GM23338 (cell line): ENCODE measurements around the gene MARCHF10. TPM values are rescaled to one million over a fixed set of nuclear protein-coding genes. Genes with fewer than 3 reads are reported as not detected.

Source experiments
- ATAC-seq: fragments of 200-7000 bp; cut with Tn5 transposase; 3 replicates; pipeline ENCODE4 v1.9.1; 2020
- DNase-seq: peaks from one replicate; pipeline ENCODE4 v3.0.0-alpha.2; 2015; ENCODE audit warnings: low spot score
- H2AFZ ChIP-seq: fragments of 200-600 bp; sonication (generic); 2 replicates; pipeline ENCODE4 v1.8.0; 2016; ENCODE audit warnings: antibody characterized with exemption, mild to moderate bottlenecking, moderate library complexity
- H3F3A ChIP-seq: fragments of 200-600 bp; sonication (generic); replicated peaks from 2 replicates; pipeline ENCODE4 v1.8.0; 2017; ENCODE audit warnings: antibody characterized with exemption, mixed run types, low read depth
- H3K27ac ChIP-seq: fragments of 200-600 bp; sonication (generic); 2 replicates; pipeline ENCODE4 v1.6.1; 2016; ENCODE audit warnings: low read depth
- H3K27me3 ChIP-seq: fragments of 200-600 bp; sonication (generic); 2 replicates; pipeline ENCODE4 v1.8.0; 2016; ENCODE audit warnings: mild to moderate bottlenecking, mixed run types, moderate library complexity; ENCODE audit not compliant: insufficient read depth
- H3K36me3 ChIP-seq: fragments of 200-600 bp; sonication (generic); 2 replicates; pipeline ENCODE4 v1.8.0; 2016; ENCODE audit warnings: mild to moderate bottlenecking; ENCODE audit not compliant: insufficient read depth
- H3K4me1 ChIP-seq: fragments of 200-600 bp; sonication (generic); 2 replicates; pipeline ENCODE4 v1.8.0; 2016; ENCODE audit warnings: mild to moderate bottlenecking, moderate library complexity; ENCODE audit not compliant: insufficient read depth
- H3K4me2 ChIP-seq: fragments of 200-600 bp; sonication (generic); 2 replicates; pipeline ENCODE4 v1.7.1; 2017; ENCODE audit warnings: mixed run types
- H3K4me3 ChIP-seq: fragments of 200-600 bp; sonication (generic); 2 replicates; pipeline ENCODE4 v1.6.1; 2016; ENCODE audit warnings: mixed run types
- H3K79me2 ChIP-seq: fragments of 200-600 bp; sonication (generic); replicated peaks from 2 replicates; pipeline ENCODE4 v1.8.0; 2017; ENCODE audit warnings: mild to moderate bottlenecking; ENCODE audit not compliant: insufficient read depth
- H3K9me2 ChIP-seq: fragments of 200-600 bp; sonication (generic); 2 replicates; pipeline ENCODE4 v1.8.0; 2017; ENCODE audit not compliant: insufficient read depth
- H4K20me1 ChIP-seq: fragments of 200-600 bp; sonication (generic); replicated peaks from 2 replicates; pipeline ENCODE4 v1.8.0; 2017; ENCODE audit warnings: mild to moderate bottlenecking; ENCODE audit not compliant: insufficient read depth
- H3K27ac Mint-ChIP-seq: 2 replicates; pipeline ENCODE4 v1.8.0; 2020; ENCODE audit warnings: inconsistent platforms, mild to moderate bottlenecking, moderate library complexity, mixed read lengths
- H3K27me3 Mint-ChIP-seq: 3 replicates; pipeline ENCODE4 v1.8.0; 2022; ENCODE audit warnings: low read depth, mild to moderate bottlenecking, moderate library complexity, mixed read lengths, inconsistent platforms; ENCODE audit not compliant: insufficient read depth, poor library complexity
- H3K36me3 Mint-ChIP-seq: 3 replicates; pipeline ENCODE4 v1.8.0; 2021; ENCODE audit warnings: low read depth, mild to moderate bottlenecking, inconsistent platforms, moderate library complexity, mixed read lengths
- H3K4me1 Mint-ChIP-seq: 3 replicates; pipeline ENCODE4 v1.8.0; 2020; ENCODE audit warnings: mild to moderate bottlenecking, inconsistent platforms, mixed read lengths
- H3K4me3 Mint-ChIP-seq: 3 replicates; pipeline ENCODE4 v1.8.0; 2021; ENCODE audit warnings: moderate library complexity, mild to moderate bottlenecking, inconsistent platforms, mixed read lengths
- H3K9me3 Mint-ChIP-seq: 3 replicates; pipeline ENCODE4 v1.8.0; 2020; ENCODE audit warnings: moderate library complexity, mild to moderate bottlenecking, inconsistent platforms, mixed read lengths
- EZH2 ChIP-seq: fragments of 200-600 bp; sonication (generic); IDR thresholded peaks from one replicate; pipeline ENCODE4 v1.8.0; 2017; ENCODE audit warnings: antibody characterized with exemption, mild to moderate bottlenecking, low read depth; ENCODE audit not compliant: unreplicated experiment
- EZH2phosphoT487 ChIP-seq: fragments of 200-600 bp; sonication (generic); IDR thresholded peaks from one replicate; pipeline ENCODE4 v1.8.1; 2018; ENCODE audit warnings: antibody characterized with exemption; ENCODE audit not compliant: unreplicated experiment
- JUNB ChIP-seq: IDR thresholded peaks from one replicate; pipeline ENCODE4 v1.6.1; 2016; ENCODE audit warnings: antibody characterized with exemption; ENCODE audit not compliant: unreplicated experiment
- NANOG ChIP-seq: IDR thresholded peaks from 2 replicates; pipeline ENCODE4 v1.6.1; 2016; ENCODE audit warnings: antibody characterized with exemption, borderline replicate concordance
- STAT1 ChIP-seq: IDR thresholded peaks from one replicate; pipeline ENCODE4 v1.6.1; 2016; ENCODE audit warnings: antibody characterized with exemption; ENCODE audit not compliant: unreplicated experiment
- ZNF114 ChIP-seq: fragments of 250-450 bp; sonication (Bioruptor Pico); IDR thresholded peaks from 2 replicates; pipeline ENCODE4 v1.5.0; 2020; ENCODE audit warnings: mild to moderate bottlenecking, moderate library complexity
- ZNF331 ChIP-seq: fragments of 250-450 bp; sonication (Bioruptor Pico); IDR thresholded peaks from 2 replicates; pipeline ENCODE4 v1.5.0; 2020; ENCODE audit warnings: low read depth, mild to moderate bottlenecking, moderate library complexity
- polyA plus RNA-seq: library from polyadenylated mRNA; unstranded; fragments of >200 nt; fragmentation: Nextera tagmentation; extraction: Ambion mirVana; gene quantifications from 2 replicates; pipeline ENCODE4 v1.2.1, GENCODE V29; 2016
- total RNA-seq: library from RNA; depleted of rRNA; stranded (reverse); fragments of >200 nt; shearing (Covaris generic); gene quantifications from 2 replicates; pipeline ENCODE4 v1.2.3, GENCODE V29; 2014
- TF ChIP-seq, protein P1 (sequence below): fragments of 250-450 bp; sonication (Bioruptor Pico); IDR thresholded peaks from 2 replicates; pipeline ENCODE4 v1.5.0; 2020; ENCODE audit warnings: mild to moderate bottlenecking, moderate library complexity
- TF ChIP-seq, protein P2 (sequence below), 2 experiments: fragments of 200-600 bp in 1 of 2; sonication (generic) in 1 of 2; conservative IDR thresholded peaks; 2 replicates each; pipeline versions ENCODE4 v1.5.1 to v1.6.1; 2016 to 2017; ENCODE audit warnings: antibody characterized with exemption in 2 of 2, low read depth in 2 of 2, mild to moderate bottlenecking in 2 of 2, moderate library complexity in 1 of 2
- TF ChIP-seq, protein P3 (sequence below): IDR thresholded peaks from 2 replicates; pipeline ENCODE4 v1.6.1; 2016; ENCODE audit warnings: antibody characterized with exemption

Gene MARCHF10
- total and polyA plus RNA-seq, 2 experiments from 2014 or later = 0.50 TPM; not detected in 1

DNA sequence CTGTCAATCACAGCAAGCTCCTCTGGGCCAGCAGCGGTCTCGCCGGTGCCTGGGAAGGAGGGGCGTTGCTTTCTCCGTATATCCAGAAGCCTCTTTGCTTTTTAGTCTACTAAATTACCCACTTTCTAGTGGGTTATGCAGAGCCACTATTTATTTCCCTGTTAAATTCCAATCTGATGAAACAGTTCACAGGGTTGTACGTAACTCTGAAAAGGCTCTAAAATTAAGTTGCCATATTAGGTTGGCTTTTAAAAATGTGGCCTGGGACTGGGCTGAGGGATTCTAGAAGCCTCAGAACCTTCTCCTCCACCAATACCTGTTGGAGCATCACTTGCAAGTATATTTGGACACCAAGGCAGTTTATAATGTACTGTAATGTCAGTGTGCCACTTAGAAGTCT, 27.2 kb downstream of the MARCHF10 start:
- Mint-ChIP-seq H3K27me3 (peaks cover 6% of the 10 kb centered on the region), H3K4me3 (no peak overlapping the region), H3K9me3 (peaks cover 13% of the 10 kb centered on the region; the same call in 2 of the 3 replicates), H3K27ac (no peak overlapping the region), H3K4me1 (peaks cover 8% of the 10 kb centered on the region), H3K36me3 (peaks cover 7% of the 10 kb centered on the region; the same call in 1 of the 3 replicates)
- Histone ChIP-seq H3K4me1 (no peaks in the 10 kb centered on the region), H3K27ac (no peak overlapping the region), H3K79me2 (no peaks in the 10 kb centered on the region), H4K20me1 (no peaks in the 10 kb centered on the region), H2AFZ (0 out of 2 replicates have a peak overlapping the region, but pooled peaks have one; percentile 14), H3K9me2 (no peaks in the 10 kb centered on the region), H3K4me3 (no peak overlapping the region), H3K4me2 (no peak overlapping the region), H3K27me3 (no peaks in the 10 kb centered on the region), H3K36me3 (no peaks in the 10 kb centered on the region), H3F3A (no peaks in the 10 kb centered on the region)
- ATAC-seq (no peak), DNase-seq (no peak)
- TF ChIP-seq, protein P1, sequence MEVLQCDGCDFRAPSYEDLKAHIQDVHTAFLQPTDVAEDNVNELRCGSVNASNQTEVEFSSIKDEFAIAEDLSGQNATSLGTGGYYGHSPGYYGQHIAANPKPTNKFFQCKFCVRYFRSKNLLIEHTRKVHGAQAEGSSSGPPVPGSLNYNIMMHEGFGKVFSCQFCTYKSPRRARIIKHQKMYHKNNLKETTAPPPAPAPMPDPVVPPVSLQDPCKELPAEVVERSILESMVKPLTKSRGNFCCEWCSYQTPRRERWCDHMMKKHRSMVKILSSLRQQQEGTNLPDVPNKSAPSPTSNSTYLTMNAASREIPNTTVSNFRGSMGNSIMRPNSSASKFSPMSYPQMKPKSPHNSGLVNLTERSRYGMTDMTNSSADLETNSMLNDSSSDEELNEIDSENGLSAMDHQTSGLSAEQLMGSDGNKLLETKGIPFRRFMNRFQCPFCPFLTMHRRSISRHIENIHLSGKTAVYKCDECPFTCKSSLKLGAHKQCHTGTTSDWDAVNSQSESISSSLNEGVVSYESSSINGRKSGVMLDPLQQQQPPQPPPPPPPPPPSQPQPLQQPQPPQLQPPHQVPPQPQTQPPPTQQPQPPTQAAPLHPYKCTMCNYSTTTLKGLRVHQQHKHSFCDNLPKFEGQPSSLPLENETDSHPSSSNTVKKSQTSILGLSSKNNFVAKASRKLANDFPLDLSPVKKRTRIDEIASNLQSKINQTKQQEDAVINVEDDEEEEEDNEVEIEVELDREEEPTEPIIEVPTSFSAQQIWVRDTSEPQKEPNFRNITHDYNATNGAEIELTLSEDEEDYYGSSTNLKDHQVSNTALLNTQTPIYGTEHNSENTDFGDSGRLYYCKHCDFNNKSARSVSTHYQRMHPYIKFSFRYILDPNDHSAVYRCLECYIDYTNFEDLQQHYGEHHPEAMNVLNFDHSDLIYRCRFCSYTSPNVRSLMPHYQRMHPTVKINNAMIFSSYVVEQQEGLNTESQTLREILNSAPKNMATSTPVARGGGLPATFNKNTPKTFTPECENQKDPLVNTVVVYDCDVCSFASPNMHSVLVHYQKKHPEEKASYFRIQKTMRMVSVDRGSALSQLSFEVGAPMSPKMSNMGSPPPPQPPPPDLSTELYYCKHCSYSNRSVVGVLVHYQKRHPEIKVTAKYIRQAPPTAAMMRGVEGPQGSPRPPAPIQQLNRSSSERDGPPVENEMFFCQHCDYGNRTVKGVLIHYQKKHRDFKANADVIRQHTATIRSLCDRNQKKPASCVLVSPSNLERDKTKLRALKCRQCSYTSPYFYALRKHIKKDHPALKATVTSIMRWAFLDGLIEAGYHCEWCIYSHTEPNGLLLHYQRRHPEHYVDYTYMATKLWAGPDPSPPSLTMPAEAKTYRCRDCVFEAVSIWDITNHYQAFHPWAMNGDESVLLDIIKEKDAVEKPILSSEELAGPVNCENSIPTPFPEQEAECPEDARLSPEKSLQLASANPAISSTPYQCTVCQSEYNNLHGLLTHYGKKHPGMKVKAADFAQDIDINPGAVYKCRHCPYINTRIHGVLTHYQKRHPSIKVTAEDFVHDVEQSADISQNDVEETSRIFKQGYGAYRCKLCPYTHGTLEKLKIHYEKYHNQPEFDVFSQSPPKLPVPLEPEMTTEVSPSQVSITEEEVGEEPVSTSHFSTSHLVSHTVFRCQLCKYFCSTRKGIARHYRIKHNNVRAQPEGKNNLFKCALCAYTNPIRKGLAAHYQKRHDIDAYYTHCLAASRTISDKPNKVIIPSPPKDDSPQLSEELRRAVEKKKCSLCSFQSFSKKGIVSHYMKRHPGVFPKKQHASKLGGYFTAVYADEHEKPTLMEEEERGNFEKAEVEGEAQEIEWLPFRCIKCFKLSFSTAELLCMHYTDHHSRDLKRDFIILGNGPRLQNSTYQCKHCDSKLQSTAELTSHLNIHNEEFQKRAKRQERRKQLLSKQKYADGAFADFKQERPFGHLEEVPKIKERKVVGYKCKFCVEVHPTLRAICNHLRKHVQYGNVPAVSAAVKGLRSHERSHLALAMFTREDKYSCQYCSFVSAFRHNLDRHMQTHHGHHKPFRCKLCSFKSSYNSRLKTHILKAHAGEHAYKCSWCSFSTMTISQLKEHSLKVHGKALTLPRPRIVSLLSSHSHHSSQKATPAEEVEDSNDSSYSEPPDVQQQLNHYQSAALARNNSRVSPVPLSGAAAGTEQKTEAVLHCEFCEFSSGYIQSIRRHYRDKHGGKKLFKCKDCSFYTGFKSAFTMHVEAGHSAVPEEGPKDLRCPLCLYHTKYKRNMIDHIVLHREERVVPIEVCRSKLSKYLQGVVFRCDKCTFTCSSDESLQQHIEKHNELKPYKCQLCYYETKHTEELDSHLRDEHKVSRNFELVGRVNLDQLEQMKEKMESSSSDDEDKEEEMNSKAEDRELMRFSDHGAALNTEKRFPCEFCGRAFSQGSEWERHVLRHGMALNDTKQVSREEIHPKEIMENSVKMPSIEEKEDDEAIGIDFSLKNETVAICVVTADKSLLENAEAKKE (CRISPR knock-in tag) = no peak
- no peak for TF ChIP-seq ZNF114 (CRISPR knock-in tag)

DNA sequence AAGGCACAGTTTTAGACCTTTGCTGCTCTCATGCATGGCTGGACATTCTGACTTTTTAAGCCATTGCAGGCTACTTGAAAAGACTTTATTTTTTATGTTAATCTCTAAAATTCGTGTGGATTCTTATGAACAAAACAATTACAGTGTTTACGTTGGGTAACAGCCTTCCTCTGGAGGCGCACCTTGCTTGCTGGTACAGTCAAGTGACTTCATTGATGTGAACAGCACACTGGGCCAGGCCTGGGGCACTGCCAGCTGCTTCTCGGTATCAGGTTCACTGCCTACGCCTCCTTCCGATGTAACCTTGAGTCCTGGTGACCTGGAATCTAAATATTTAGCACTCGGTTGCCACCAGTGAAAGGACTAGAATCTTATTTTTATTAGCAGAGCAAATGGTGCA, 27.8 kb downstream of the MARCHF10 start:
- Histone ChIP-seq H3K36me3 (no peaks in the 10 kb centered on the region), H3K4me3 (no peak overlapping the region), H3F3A (no peaks in the 10 kb centered on the region), H4K20me1 (no peaks in the 10 kb centered on the region), H3K4me1 (no peaks in the 10 kb centered on the region), H3K27me3 (no peaks in the 10 kb centered on the region), H3K9me2 (no peaks in the 10 kb centered on the region), H3K4me2 (no peak overlapping the region), H3K27ac (no peak overlapping the region), H2AFZ (no peak overlapping the region; the same call in 1 of the 2 replicates), H3K79me2 (no peaks in the 10 kb centered on the region)
- H3K27me3 Mint-ChIP-seq = peaks cover 6% of the 10 kb centered on the region
- ATAC-seq (no peak), DNase-seq (no peak)
- no peak overlapping the region for H3K4me3 Mint-ChIP-seq
- peaks cover 11% of the 10 kb centered on the region; the same call in 2 of the 3 replicates for H3K9me3 Mint-ChIP-seq
- H3K4me1 Mint-ChIP-seq = peaks cover 8% of the 10 kb centered on the region
- H3K27ac Mint-ChIP-seq = no peak overlapping the region
- H3K36me3 Mint-ChIP-seq = peaks cover 7% of the 10 kb centered on the region; the same call in 1 of the 3 replicates
- TF ChIP-seq ZNF331 (CRISPR knock-in tag) (no peak), JUNB (no peak), EZH2 (no peak), NANOG (no peak), EZH2phosphoT487 (no peak), STAT1 (no peak)
- TF ChIP-seq, protein P2, sequence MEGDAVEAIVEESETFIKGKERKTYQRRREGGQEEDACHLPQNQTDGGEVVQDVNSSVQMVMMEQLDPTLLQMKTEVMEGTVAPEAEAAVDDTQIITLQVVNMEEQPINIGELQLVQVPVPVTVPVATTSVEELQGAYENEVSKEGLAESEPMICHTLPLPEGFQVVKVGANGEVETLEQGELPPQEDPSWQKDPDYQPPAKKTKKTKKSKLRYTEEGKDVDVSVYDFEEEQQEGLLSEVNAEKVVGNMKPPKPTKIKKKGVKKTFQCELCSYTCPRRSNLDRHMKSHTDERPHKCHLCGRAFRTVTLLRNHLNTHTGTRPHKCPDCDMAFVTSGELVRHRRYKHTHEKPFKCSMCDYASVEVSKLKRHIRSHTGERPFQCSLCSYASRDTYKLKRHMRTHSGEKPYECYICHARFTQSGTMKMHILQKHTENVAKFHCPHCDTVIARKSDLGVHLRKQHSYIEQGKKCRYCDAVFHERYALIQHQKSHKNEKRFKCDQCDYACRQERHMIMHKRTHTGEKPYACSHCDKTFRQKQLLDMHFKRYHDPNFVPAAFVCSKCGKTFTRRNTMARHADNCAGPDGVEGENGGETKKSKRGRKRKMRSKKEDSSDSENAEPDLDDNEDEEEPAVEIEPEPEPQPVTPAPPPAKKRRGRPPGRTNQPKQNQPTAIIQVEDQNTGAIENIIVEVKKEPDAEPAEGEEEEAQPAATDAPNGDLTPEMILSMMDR (conservative IDR thresholded peaks at IDR 0.05; ENCODE audit: low read depth in 2 of 2) = no peak
- TF ChIP-seq, protein P3, sequence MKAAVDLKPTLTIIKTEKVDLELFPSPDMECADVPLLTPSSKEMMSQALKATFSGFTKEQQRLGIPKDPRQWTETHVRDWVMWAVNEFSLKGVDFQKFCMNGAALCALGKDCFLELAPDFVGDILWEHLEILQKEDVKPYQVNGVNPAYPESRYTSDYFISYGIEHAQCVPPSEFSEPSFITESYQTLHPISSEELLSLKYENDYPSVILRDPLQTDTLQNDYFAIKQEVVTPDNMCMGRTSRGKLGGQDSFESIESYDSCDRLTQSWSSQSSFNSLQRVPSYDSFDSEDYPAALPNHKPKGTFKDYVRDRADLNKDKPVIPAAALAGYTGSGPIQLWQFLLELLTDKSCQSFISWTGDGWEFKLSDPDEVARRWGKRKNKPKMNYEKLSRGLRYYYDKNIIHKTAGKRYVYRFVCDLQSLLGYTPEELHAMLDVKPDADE = no peak
